ENCODE data around the gene DDT. TPM values are rescaled to one million over a fixed set of nuclear protein-coding genes. Genes with fewer than 3 reads are reported as not detected.
"Not testable (repeated sequence)": the region's sequence is repeated elsewhere in the genome, so short reads cannot be mapped to it uniquely, and the experiment has no call there.

DDT gene
- total and polyA plus RNA-seq, 12 donors = 118 to 300 (median 146) TPM

GRCh38 chr22:24001314-24001713 lies 27.1 kb upstream of the DDT start:
- WGBS, 2 donors = 73 to 85% methylated on average over 6 to 9 of the region's 9 CpGs
- DNase-seq (no peak), ATAC-seq (no peak)
- TF ChIP-seq CTCF (IDR thresholded peaks at IDR 0.05) = no peak
- intact Hi-C loops (cut with DNase I) = loop anchor here in 5 of 10 donors (5.0 to 10.0 kb wide), 3 partner anchors 64 to 173 kb away; no protein-coding TSS in a partner anchor
- H3K27me3 ChIP-seq = no peaks in the 10 kb centered on the region
- no peaks in the 10 kb centered on the region for H3K9me3 ChIP-seq
- H3K27ac ChIP-seq = no peak overlapping the region
- H3K4me3 ChIP-seq = no peak overlapping the region
- H3K36me3 ChIP-seq = no peaks in the 10 kb centered on the region
- H3K4me1 ChIP-seq = peaks cover 0 to 18% (median 11%) of the 10 kb centered on the region in 9 donors

GRCh38 chr22:23999779-24000178 lies 25.5 kb upstream of the DDT start:
- not testable (repeated sequence) for H3K27me3 ChIP-seq, H3K27ac ChIP-seq, H3K36me3 ChIP-seq, H3K4me1 ChIP-seq, DNase-seq, H3K9me3 ChIP-seq, H3K4me3 ChIP-seq
- intact Hi-C loops (cut with DNase I) = loop anchor here in 5 of 10 donors (5.0 to 10.0 kb wide), 4 partner anchors 55 to 175 kb away; no protein-coding TSS in a partner anchor
- peak in 1 of 8 donors; percentile 2 for ATAC-seq
- WGBS, 2 donors = 71 to 73% methylated on average over 7 of the region's 7 CpGs

GRCh38 chr22:23997092-23997491 lies 22.9 kb upstream of the DDT start:
- no peak for ATAC-seq

GRCh38 chr22:23993581-23994177 lies 19.4 kb upstream of the DDT start:
- not testable (repeated sequence) for ATAC-seq, H3K27ac ChIP-seq, H3K4me3 ChIP-seq, H3K27me3 ChIP-seq, H3K4me1 ChIP-seq, H3K9me3 ChIP-seq, H3K36me3 ChIP-seq, DNase-seq
- intact Hi-C loops (cut with DNase I) = loop anchor here in 1 of 10 donors (10.0 kb wide), 1 partner anchor 49 kb away; no protein-coding TSS in a partner anchor
- WGBS, 2 donors = 60 to 64% methylated on average over 4 of the region's 4 CpGs

More at GRCh38 chr22:23997092-23997491, 22.9 kb upstream of the DDT start:
- H3K36me3 ChIP-seq = no peaks in the 10 kb centered on the region
- intact Hi-C loops (cut with DNase I) = loop anchor here in 1 of 10 donors (10.0 kb wide), 1 partner anchor 52 kb away; no protein-coding TSS in a partner anchor
- no peaks in the 10 kb centered on the region for H3K9me3 ChIP-seq
- H3K27me3 ChIP-seq = no peaks in the 10 kb centered on the region
- no peak for TF ChIP-seq CTCF (IDR thresholded peaks at IDR 0.05)
- DNase-seq = no peak
- H3K27ac ChIP-seq = no peak overlapping the region
- H3K4me1 ChIP-seq = no peaks in the 10 kb centered on the region
- WGBS, 2 donors = 89 to 94% methylated on average over 3 of the region's 3 CpGs
- H3K4me3 ChIP-seq = no peak overlapping the region

GRCh38 chr22:23993080-23993479 lies 18.8 kb upstream of the DDT start:
- intact Hi-C loops (cut with DNase I) = loop anchor here in 1 of 10 donors (10.0 kb wide), 1 partner anchor 48 kb away; no protein-coding TSS in a partner anchor
- H3K27ac ChIP-seq, H3K4me1 ChIP-seq, H3K36me3 ChIP-seq, H3K9me3 ChIP-seq, H3K27me3 ChIP-seq, ATAC-seq, H3K4me3 ChIP-seq, DNase-seq: not testable (repeated sequence)
- 76 to 85% methylated on average over 2 of the region's 2 CpGs for WGBS, 2 donors

- WGBS, 2 donors = 89 to 98% methylated on average over 2 of the region's 3 CpGs
- H3K27me3 ChIP-seq, H3K27ac ChIP-seq, H3K4me1 ChIP-seq, H3K4me3 ChIP-seq, DNase-seq, H3K36me3 ChIP-seq, H3K9me3 ChIP-seq: not testable (repeated sequence)
- intact Hi-C loops (cut with DNase I) = loop anchor here in 2 of 10 donors (10.0 kb wide), 2 partner anchors 45 to 255 kb away; partner anchors contain the start of gene GGT5 (in 1 of the 2)
- ATAC-seq = peak in 1 of 8 donors; percentile 8
Observed at GRCh38 chr22:23989583-23990244, 15.5 kb upstream of the DDT start.

GRCh38 chr22:23986538-23987178 lies 12.4 kb upstream of the DDT start:
- intact Hi-C loops (cut with DNase I) = loop anchor here in 1 of 10 donors (10.0 kb wide), 1 partner anchor 258 kb away; the partner anchor contains the start of gene GGT5
- H3K9me3 ChIP-seq, H3K27me3 ChIP-seq, H3K4me1 ChIP-seq, H3K36me3 ChIP-seq, DNase-seq, H3K4me3 ChIP-seq, H3K27ac ChIP-seq, ATAC-seq: not testable (repeated sequence)
- 70 to 94% methylated on average over 4 of the region's 4 CpGs for WGBS, 2 donors

GRCh38 chr22:23986089-23986488 lies 11.8 kb upstream of the DDT start:
- not testable (repeated sequence) for DNase-seq, H3K9me3 ChIP-seq, H3K27me3 ChIP-seq, H3K4me3 ChIP-seq, H3K27ac ChIP-seq, ATAC-seq, H3K4me1 ChIP-seq, H3K36me3 ChIP-seq
- 84 to 92% methylated on average over 8 of the region's 8 CpGs for WGBS, 2 donors
- intact Hi-C loops (cut with DNase I) = loop anchor here in 1 of 10 donors (10.0 kb wide), 1 partner anchor 259 kb away; the partner anchor contains the start of gene GGT5

Data from heart right ventricle (tissue), 16 donors.